Stimulated activated CD8-positive, alpha-beta memory T cell treated with anti-CD3 and anti-CD28 coated beads, Interleukin-2, amount 100 ng/mL, for 48 hours (primary cell): ENCODE results near the gene ACVR1B.

Experiments used
- DNase-seq, 2 donors: peaks; one replicate each; pipeline ENCODE4 v3.0.0-alpha.2; 2020; ENCODE audit warnings: low read depth in 2 of 2

Gene ACVR1B

DNA sequence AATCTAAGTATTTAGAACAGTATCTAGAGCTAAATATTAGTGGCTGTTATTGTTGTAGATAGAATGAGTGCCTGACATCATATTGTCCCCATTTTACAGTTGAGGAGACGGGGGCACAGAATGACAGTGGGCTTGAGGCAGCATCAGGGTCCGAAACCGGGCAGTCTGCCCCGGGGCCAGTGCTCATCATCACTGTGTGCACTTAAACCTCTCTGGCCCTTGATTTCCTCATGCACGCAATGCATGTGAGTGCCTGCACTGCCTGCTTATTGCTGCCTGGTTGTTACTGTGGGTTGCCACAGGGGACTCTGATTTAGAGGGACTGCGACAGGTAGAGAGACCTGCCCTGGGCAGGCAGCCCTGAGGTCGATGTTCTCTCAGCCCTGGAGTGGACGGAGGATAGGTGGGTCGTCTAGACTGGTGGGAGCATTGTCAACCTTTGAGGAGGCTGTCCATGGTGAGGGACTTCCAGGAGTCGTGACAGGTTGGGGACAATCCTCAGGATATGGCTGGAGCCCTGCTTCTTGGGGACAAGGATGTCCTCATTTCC lies 34.4 kb upstream of the ACVR1B start:
- no peak for DNase-seq

- no peak for DNase-seq
These were observed 33.6 kb upstream of the ACVR1B start for GRCh38 chr12:51917746-51918453.

- DNase-seq: no peak
These were observed 31.5 kb upstream of the ACVR1B start for GRCh38 chr12:51920046-51920445.

DNA sequence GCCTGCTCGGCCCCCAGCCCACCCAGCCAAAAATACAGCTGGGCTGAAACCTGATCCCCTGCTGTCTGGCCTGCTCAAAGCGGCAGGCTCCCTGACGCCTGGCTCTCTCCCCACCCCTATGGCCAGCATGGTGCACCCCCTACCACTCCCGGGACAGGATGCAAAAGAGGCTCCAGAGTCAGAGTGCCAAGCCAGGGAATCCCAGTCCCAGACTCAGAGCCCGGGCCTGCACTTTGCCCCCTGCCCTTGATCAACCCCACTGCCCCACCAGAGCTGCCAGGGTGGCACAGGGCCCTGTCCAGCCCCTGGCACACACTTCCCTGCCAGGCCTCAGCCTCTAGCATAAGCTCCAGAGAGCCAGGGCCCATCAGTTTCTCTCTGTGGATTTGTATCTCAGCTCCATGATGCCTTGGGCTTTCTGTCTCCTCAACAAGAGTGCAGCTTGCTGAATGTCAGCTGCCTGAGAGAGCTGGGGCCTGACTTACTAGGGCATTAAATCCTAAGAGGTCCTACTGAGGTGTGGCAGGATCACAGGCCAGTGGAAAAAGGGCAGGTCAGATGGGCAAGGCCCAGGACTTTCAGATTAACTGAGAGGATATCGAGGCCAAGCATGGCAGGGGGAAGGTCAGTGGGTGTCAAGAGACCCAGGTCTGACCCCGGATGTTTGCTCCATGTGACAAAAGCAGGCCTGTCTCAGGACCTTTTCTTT lies 30.3 kb upstream of the ACVR1B start:
- no peak for DNase-seq

DNA sequence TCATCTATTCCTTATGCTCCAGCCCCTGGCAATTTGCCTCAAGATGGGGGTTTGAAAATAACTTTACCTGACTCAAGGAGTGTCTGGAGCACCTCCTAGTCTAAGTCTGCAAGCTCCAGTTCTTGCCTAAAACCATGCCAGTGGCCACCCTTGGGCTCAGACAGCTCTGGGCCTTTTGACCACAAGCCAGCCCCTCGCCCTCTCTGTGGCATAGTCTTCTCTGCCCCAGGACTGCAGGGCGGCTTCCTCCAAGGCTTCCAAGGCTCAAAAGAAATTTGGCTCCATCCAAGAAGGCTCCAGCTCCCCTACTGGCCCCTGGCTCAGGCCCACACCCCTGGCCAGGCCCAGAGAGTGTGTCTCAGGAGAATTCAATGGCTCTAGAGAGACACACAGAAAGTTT lies 29.4 kb upstream of the ACVR1B start:
- DNase-seq: no peak

DNA sequence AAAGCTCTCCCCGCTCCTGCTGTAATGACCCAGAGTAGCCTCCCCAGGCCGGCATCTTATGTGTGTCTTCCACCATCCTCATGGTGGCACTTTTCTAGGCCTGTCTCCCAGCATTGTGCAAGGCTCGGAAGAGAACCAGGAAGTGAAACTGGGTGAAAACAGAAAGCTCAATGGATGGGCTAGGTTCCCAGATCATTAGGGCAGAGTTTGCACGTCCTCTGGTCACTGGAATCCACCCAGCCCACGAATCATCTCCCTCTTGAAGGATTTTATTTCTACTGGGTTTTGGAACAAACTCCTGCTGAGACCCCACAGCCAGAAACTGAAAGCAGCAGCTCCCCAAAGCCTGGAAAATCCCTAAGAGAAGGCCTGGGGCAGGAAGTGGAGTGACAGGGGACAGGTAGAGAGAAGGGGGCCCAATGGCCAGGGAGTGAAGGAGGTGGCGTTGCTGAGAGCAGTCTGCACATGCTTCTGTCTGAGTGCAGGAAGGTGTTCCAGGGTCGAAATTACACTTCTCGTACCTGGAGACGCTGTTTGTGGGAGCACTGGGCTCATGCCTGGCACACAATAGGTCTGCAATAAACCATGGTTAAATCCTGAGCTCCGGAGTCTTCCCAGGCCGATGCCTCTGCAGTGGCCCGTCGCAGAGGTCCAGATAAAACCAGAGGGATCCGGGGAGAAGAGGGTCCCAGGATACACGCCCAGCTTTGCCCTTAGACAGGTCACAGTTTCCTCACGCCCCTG lies 28.6 kb upstream of the ACVR1B start:
- DNase-seq: no peak

GRCh38 chr12:51923506-51924365 lies 27.8 kb upstream of the ACVR1B start:
- DNase-seq: peak; percentile 45 to 55

DNA sequence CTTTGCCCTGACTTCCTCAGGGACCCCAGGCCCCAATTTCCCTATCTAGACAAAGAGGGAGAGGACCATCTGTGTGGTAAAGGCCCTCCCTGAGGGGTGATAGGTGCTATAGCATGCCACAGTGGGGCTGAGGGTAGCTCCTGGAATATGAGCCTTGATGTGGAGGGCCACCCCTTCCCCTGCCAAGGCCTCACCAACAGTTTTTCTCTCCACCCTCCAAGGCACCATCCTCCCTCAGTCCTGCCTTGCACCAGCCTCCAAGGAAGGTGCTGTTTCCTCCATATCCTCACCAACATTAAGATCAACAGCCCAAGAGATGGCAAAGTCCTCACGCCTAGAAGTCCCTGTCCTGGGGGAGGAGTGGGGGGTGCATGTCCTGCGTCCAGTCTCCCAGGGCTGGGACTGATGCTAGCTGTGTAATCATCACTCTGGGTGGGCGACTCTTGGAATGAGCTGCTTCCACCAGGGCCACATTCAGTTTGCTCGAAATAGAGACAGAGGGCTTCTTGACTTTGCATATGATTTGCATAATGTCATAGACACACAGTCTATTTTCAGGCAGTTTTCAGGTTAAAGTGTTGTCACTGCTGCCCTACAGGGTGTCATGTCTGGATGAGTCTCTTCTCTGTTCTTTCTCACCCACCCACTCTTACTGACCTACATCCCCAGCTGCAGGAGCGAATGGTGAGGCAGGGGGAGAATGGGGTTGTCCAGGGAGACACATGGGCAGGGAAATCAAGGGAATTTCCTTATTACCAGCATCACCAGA lies 26.8 kb upstream of the ACVR1B start:
- no peak for DNase-seq

GRCh38 chr12:51925346-51926063 lies 26.0 kb upstream of the ACVR1B start:
- DNase-seq: no peak

DNA sequence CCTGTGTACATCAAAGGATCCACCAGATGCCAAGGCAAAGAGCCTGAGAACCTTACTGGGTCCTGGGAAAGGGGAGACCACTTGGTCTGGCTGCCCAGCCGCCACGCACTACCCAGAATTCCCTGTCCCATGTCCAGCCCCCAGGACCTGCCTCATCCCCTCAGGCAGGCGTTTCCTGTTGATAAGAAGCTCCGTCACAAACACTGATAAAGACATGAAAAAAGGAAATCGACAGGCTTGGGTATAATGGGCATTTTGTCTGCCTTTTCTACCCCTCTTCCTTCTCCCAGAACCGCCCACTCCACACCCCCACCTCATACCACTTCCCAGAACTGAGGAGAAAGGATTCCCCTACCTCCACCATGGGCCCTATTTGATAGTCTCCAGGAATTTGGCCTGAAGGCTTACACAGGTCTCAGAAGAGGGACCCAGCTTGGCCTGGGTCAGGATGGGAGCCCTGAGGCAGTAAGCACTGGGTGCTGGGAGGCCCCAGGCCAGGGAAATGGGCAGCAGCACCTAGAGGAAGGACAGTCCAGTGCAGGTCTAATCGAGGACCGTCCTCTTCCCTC lies 25.4 kb upstream of the ACVR1B start:
- no peak for DNase-seq

DNA sequence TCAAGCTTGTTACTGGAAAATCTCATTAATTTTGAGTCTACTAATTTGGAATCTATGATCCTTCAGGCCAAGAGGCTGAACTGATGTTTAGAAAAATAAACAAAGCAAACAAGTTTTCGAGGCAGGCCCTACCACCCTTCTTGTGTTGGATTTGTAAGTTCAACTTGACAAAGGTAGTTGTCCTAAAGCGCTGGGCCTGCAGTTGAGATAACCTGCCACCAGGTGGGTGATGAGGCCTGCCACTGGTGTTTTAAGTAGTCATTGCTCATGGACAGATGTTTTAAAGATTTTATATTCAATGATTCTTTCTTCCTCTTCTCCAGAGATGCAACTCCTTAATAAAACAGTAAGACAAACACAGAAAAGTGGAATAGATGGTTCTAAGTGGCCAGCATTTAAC lies 24.8 kb upstream of the ACVR1B start:
- peak; percentile 23 to 40 for DNase-seq

GRCh38 chr12:51932218-51933076 lies 19.1 kb upstream of the ACVR1B start:
- no peak for DNase-seq

- no peak for DNase-seq
These were observed 17.4 kb upstream of the ACVR1B start for GRCh38 chr12:51934080-51934479.

- DNase-seq: no peak
These were observed 13.6 kb upstream of the ACVR1B start for GRCh38 chr12:51937926-51938325.

DNA sequence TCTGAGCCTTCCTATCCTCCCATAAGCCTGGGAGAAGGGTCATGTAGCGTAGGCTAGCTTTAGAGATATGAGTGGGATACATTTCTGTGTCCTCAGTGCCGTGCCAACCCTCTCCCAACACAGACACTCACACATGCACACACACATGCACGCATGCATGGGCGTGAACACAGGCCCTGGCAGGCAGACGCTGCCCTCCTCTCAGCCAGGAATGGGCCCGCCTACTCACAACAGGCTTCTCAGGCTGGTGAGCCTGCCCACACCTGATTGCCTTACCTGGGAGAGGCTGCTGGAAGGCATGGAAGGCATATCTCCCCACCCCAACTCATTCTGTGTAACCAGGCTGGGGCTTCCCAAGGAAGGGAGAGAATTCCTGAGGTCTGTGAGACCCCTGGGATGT lies 12.8 kb upstream of the ACVR1B start:
- DNase-seq: no peak

DNA sequence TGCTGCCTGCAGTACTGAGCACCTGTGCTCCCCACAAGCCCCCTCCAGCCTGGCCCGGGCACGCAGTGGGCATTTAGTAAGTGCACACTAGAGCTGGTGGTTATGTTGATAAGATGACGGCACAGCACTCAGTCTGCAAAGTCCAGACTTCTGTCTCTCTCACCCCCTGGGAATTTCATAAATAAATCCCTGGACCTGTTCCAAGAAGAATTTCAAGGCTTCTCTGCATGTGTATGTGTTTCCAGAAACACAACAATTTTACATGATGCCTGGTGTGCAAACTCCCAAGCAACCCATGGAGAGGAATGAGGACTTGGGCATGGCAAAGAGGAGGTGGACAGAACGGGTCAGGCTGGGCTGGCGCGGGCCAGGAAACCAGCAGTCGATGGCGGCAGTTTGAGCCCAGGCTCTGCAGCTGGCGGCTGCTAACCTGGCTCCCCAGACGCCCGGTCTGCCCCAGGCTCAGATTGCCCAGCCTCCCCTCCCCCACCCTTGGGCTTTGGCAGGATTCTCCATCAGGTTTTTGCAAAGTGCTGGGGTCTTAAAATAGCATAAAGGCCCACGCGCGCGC lies 10.4 kb upstream of the ACVR1B start:
- DNase-seq: no peak

GRCh38 chr12:51941604-51942003 lies 9.9 kb upstream of the ACVR1B start:
- DNase-seq: no peak

GRCh38 chr12:51942056-51942455 lies 9.4 kb upstream of the ACVR1B start:
- DNase-seq: no peak
